Natural killer cell (primary cell): Measurements from ENCODE around the gene CHMP4A. TPM values are rescaled to one million over a fixed set of nuclear protein-coding genes. Genes with fewer than 3 reads are reported as not detected.

Experiments used
- ATAC-seq, 3 donors: fragments of 150-1000 bp in 2 of 3; fragments of 200-7000 bp in 1 of 3; cut with Tn5 transposase; 1 replicate in 1 of 3; 2 replicates in 2 of 3; pipeline ENCODE4 v1.10.0; 2021; ENCODE audit warnings: mild to moderate bottlenecking in 2 of 3, moderate library complexity in 2 of 3
- DNase-seq, 2 donors: peaks; one replicate each; pipeline versions ENCODE4 v3.0.0 to v3.0.0-alpha.2; 2013 to 2021; ENCODE audit warnings: mixed read lengths in 1 of 2
- H3K27ac ChIP-seq: one replicate; pipeline ENCODE4 v1.5.1; 2013; ENCODE audit warnings: mild to moderate bottlenecking, low read length
- H3K27me3 ChIP-seq: one replicate; pipeline ENCODE4 v1.6.1; 2013; ENCODE audit warnings: low read length; ENCODE audit not compliant: control insufficient read depth, insufficient read depth
- H3K36me3 ChIP-seq: one replicate; pipeline ENCODE4 v1.6.1; 2013; ENCODE audit warnings: low read length; ENCODE audit not compliant: control insufficient read depth, insufficient read depth
- H3K4me1 ChIP-seq: one replicate; pipeline ENCODE4 v1.6.1; 2013; ENCODE audit warnings: low read length; ENCODE audit not compliant: control insufficient read depth, insufficient read depth
- H3K4me3 ChIP-seq: one replicate; pipeline ENCODE4 v1.5.1; 2013; ENCODE audit warnings: low read length
- H3K9me3 ChIP-seq: one replicate; pipeline ENCODE4 v1.6.1; 2013; ENCODE audit warnings: low read length; ENCODE audit not compliant: control insufficient read depth, insufficient read depth
- H3K27ac Mint-ChIP-seq, 2 donors: one replicate each; pipeline ENCODE4 v1.8.0; 2022; ENCODE audit warnings: mild to moderate bottlenecking in 2 of 2, mixed read lengths in 2 of 2, moderate library complexity in 1 of 2
- H3K27me3 Mint-ChIP-seq, 2 donors: one replicate each; pipeline ENCODE4 v1.8.0; 2022; ENCODE audit warnings: low read depth in 2 of 2, mixed read lengths in 2 of 2
- H3K36me3 Mint-ChIP-seq: one replicate; pipeline ENCODE4 v1.8.0; 2022; ENCODE audit warnings: mixed read lengths
- H3K4me1 Mint-ChIP-seq, 2 donors: one replicate each; pipeline ENCODE4 v1.8.0; 2022; ENCODE audit warnings: mixed read lengths in 2 of 2
- H3K4me3 Mint-ChIP-seq: one replicate; pipeline ENCODE4 v1.8.0; 2022; ENCODE audit warnings: mild to moderate bottlenecking, moderate library complexity, mixed read lengths
- H3K9me3 Mint-ChIP-seq, 2 donors: one replicate each; pipeline ENCODE4 v1.8.0; 2022; ENCODE audit warnings: mixed read lengths in 2 of 2
- CTCF ChIP-seq: fragments of 200-600 bp; IDR thresholded peaks from one replicate; pipeline ENCODE4 v1.8.0; 2022; ENCODE audit warnings: antibody characterized with exemption
- WGBS: methylation state at CpG from one replicate; pipeline ENCODE4 v1.1.7; 2013; ENCODE audit warnings: missing lambda C conversion rate; ENCODE audit not compliant: insufficient coverage; 5-methylcytosine and 5-hydroxymethylcytosine counted together
- intact Hi-C: fragments of 100-400 bp; cut with micrococcal nuclease; formaldehyde crosslinking; loops from one replicate; pipeline ENCODE4 v1.14.2; 2022
- total RNA-seq, 4 donors: library from RNA; stranded (reverse); fragments of 120-200 nt in 1 of 4; gene quantifications; one replicate each; pipeline versions ENCODE4 v1.2.3 to v1.2.4, GENCODE V29; 2013 to 2022

CHMP4A gene
- total RNA-seq, 3 donors from 2014 or later (not counting 1 experiment from before 2014, with no cell fraction given): 105 to 118 (median 115) TPM

DNA sequence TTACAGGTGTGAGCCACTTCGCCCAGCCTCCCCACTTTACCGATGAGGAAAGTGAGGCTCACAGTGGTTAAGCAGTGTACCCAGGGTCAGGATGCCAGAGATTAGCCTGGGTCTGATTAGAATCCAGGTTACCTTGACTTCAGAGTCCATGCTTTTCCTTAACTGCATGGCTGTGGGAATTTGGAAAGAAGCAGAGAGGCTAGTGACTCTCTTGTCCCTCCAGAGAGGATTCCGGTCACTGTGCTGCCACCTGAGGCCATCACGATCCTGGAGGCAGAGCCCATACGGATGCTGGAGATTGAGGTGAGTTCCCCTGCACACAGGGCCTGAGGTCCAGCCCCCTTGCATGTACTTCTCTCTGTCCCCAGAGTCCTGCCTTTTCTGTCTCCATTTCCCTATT is 36.7 kb downstream of the CHMP4A start:
- H3K36me3 ChIP-seq: peaks cover 41% of the 10 kb centered on the region
- TF ChIP-seq CTCF: no peak
- Mint-ChIP-seq H3K27me3 (no peaks in the 10 kb centered on the region), H3K36me3 (peaks cover 6% of the 10 kb centered on the region), H3K4me3 (no peak overlapping the region), H3K4me1 (peaks cover 1 to 16% of the 10 kb centered on the region in 2 donors), H3K27ac (no peak overlapping the region), H3K9me3 (no peaks in the 10 kb centered on the region)
- no peak overlapping the region for H3K4me3 ChIP-seq
- ATAC-seq: no peak
- peaks cover 16% of the 10 kb centered on the region for H3K4me1 ChIP-seq
- intact Hi-C loops: no loop called here
- H3K27me3 ChIP-seq: no peaks in the 10 kb centered on the region
- no peak for DNase-seq
- no peak overlapping the region for H3K27ac ChIP-seq
- 98% methylated on average over 5 of the region's 5 CpGs for WGBS
- H3K9me3 ChIP-seq: no peaks in the 10 kb centered on the region

DNA sequence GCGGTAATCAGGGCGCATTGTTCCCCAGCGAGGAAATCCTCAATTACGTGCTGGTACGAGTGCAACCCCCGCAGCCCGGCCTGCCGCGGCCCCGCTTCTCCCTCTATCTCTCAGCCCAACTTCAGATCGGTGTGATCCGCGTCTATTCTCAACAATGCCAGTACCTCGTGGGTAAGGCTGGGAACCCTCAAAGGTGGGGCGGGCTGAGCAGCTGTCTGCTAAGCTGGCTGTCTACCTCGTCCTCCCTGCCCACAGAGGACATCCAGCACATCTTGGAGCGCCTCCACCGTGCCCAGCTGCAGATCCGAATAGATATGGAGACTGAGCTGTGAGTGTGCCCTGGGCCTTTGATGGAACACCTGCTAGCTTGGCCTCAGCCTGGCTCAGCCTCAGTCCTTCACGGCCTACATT is 40.4 kb downstream of the CHMP4A start:
- Histone ChIP-seq H3K36me3 (peaks cover 22% of the 10 kb centered on the region), H3K9me3 (no peaks in the 10 kb centered on the region), H3K27ac (no peak overlapping the region), H3K4me3 (no peak overlapping the region), H3K4me1 (peaks cover 26% of the 10 kb centered on the region), H3K27me3 (no peaks in the 10 kb centered on the region)
- no peak for TF ChIP-seq CTCF
- H3K4me1 Mint-ChIP-seq: peaks cover 5 to 27% of the 10 kb centered on the region in 2 donors
- H3K27me3 Mint-ChIP-seq: no peaks in the 10 kb centered on the region
- DNase-seq (peak in 1 of 2 donors; percentile 33), ATAC-seq (no peak)
- peak overlapping the region; percentile 56 to 58 for H3K27ac Mint-ChIP-seq
- 86% methylated on average over 20 of the region's 20 CpGs for WGBS
- no peaks in the 10 kb centered on the region for H3K36me3 Mint-ChIP-seq
- no peaks in the 10 kb centered on the region for H3K9me3 Mint-ChIP-seq
- peak overlapping the region; percentile 35 for H3K4me3 Mint-ChIP-seq
- intact Hi-C loops: no loop called here

- DNase-seq: no peak
- H3K27ac ChIP-seq: peak overlapping the region; percentile 22
Measured at GRCh38 chr14:24172261-24172860, 40.9 kb downstream of the CHMP4A start.

More at GRCh38 chr14:24172261-24172860, 40.9 kb downstream of the CHMP4A start:
- WGBS: 34% methylated on average over 30 of the region's 30 CpGs
- Histone ChIP-seq H3K9me3 (no peaks in the 10 kb centered on the region), H3K4me1 (peaks cover 26% of the 10 kb centered on the region), H3K4me3 (peak overlapping the region; percentile 34), H3K27me3 (no peaks in the 10 kb centered on the region), H3K36me3 (peaks cover 24% of the 10 kb centered on the region)
- peaks cover 5 to 31% of the 10 kb centered on the region in 2 donors for H3K4me1 Mint-ChIP-seq
- no peaks in the 10 kb centered on the region for H3K27me3 Mint-ChIP-seq
- intact Hi-C loops: no loop called here
- no peak for ATAC-seq
- H3K4me3 Mint-ChIP-seq: peak overlapping the region; percentile 92
- TF ChIP-seq CTCF: no peak
- no peaks in the 10 kb centered on the region for H3K36me3 Mint-ChIP-seq
- H3K27ac Mint-ChIP-seq: peak overlapping the region; percentile 77 to 89
- H3K9me3 Mint-ChIP-seq: no peaks in the 10 kb centered on the region
